GM12865 (cell line): ENCODE results near the gene MAST2.

Experiments
- DNase-seq: peaks from one replicate; pipeline ENCODE4 v3.0.0; 2010; ENCODE audit warnings: low read depth
- H3K4me3 ChIP-seq: 2 replicates; pipeline ENCODE4 v1.5.1; 2011; ENCODE audit warnings: mild to moderate bottlenecking, low read depth, low read length, control low read depth
- TF ChIP-seq, protein P1 (sequence below): IDR thresholded peaks from 2 replicates; pipeline ENCODE4 v1.5.1; 2011; ENCODE audit warnings: low read length, control low read depth, low read depth, inconsistent platforms; ENCODE audit not compliant: insufficient read depth; ENCODE audit errors: missing control alignments

The MAST2 gene

DNA sequence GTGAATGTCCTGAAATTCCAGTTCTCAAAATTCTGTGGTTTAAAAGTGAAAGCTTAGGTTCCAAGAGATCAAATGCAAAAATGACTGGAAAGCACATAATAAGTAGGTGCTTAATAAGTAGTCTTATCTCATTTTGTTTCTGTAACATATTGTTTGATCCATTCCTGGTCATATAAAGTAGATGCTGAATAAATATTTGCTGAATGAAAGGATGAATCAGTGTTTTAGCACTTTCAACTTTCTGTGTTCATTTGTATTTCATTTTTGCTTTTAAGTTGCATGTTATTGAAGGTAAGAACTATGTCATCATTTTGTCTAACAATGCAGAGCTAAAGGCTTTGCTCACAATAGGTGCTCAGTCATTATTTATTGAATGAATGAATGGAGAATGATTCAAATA, 6.3 kb downstream of the MAST2 start:
- DNase-seq = no peak
- no peak overlapping the region for H3K4me3 ChIP-seq
- TF ChIP-seq, protein P1, sequence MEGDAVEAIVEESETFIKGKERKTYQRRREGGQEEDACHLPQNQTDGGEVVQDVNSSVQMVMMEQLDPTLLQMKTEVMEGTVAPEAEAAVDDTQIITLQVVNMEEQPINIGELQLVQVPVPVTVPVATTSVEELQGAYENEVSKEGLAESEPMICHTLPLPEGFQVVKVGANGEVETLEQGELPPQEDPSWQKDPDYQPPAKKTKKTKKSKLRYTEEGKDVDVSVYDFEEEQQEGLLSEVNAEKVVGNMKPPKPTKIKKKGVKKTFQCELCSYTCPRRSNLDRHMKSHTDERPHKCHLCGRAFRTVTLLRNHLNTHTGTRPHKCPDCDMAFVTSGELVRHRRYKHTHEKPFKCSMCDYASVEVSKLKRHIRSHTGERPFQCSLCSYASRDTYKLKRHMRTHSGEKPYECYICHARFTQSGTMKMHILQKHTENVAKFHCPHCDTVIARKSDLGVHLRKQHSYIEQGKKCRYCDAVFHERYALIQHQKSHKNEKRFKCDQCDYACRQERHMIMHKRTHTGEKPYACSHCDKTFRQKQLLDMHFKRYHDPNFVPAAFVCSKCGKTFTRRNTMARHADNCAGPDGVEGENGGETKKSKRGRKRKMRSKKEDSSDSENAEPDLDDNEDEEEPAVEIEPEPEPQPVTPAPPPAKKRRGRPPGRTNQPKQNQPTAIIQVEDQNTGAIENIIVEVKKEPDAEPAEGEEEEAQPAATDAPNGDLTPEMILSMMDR = no peak

DNA sequence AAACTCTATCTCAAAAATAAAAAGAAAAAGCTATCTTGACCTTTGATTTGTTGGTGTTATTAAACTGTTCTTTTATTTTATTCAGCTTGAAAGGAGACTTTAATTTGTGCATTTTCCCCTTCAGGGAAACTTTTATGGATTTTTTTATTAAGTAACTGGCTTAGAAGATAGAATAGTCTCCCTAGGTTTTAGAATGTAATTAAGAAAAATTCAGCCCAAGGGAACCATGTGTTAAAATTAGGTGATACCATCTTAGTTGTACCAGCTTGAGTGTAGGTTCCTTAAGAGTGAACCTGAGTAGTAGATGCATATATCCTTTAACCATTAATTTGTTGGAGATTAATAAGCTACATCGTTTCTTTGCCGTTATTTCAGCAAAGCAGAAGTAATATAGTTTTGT, 11.4 kb downstream of the MAST2 start:
- TF ChIP-seq, protein P1 = no peak
- H3K4me3 ChIP-seq = no peak overlapping the region
- DNase-seq = no peak

GRCh38 chr1:45815667-45816458, 12.5 kb downstream of the MAST2 start:
- no peak for DNase-seq

GRCh38 chr1:45820173-45820572, 16.8 kb downstream of the MAST2 start:
- H3K4me3 ChIP-seq = no peak overlapping the region
- DNase-seq = peak; percentile 16
- TF ChIP-seq, protein P1 = no peak

More at GRCh38 chr1:45815667-45816458, 12.5 kb downstream of the MAST2 start:
- no peak overlapping the region for H3K4me3 ChIP-seq
- TF ChIP-seq, protein P1 = no peak

DNA sequence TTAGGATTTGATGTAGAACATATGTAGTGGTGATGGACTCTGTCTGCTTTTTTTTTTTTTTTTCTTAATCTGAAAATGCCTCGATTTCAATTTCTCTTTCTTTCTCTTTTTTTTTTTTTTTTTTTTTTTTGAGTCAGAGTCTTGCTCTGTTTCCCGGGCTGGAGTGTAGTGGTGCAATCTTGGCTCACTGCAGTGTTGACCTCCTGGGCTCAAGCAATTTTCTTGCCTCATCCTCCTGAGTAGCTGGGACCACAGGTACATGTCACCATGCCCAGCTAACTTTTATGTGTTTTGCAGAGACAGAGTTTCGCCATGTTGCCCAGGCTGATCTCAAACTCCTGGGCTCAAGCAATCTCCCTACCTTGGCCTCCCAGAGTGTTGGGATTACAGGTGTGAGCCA, 17.4 kb downstream of the MAST2 start:
- no peak for DNase-seq
- TF ChIP-seq, protein P1 = no peak
- H3K4me3 ChIP-seq = no peak overlapping the region

DNA sequence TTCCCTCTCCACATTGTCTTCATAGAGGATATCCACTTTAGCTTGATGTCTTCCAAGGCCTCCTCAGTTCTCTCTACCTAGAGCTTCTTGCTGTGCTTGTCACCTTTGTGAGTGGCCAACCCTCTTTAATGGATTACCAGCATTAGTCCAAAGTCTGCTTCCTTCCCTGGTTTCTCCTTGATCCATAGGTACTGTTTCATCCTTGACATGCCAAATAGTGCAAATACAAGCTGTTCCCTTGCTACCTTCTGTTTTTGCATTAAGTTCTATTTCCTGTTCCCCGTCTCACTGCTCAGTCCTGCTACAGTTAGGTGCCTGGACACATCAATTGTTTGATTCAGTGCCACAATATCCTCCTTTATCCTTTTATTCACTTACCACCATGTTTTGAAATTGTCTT, 19.2 kb downstream of the MAST2 start:
- TF ChIP-seq, protein P1 = no peak
- no peak for DNase-seq
- H3K4me3 ChIP-seq = no peak overlapping the region

DNA sequence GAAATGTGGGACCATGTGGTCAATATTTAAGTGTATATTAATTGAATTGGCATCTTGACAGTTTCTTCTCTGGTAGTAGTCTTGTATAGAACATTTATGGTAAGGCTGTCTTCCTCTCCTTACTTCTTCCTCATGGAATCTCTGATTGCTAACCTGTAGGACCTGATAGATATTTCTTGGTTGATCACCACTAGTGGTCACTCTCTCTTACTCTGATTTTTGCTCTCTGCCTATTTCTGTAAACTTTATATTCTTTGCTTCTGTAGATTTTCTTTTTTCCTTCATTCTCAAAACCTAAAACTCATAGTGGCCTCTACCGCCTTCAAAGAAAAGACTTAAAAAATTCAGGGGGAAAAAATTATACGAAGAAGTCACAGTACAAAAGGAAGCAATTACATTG, 21.2 kb downstream of the MAST2 start:
- TF ChIP-seq, protein P1 = no peak
- H3K4me3 ChIP-seq = no peak overlapping the region
- no peak for DNase-seq
